T-cell (primary cell): ENCODE results near the gene HAND2. TPM values are rescaled to one million over a fixed set of nuclear protein-coding genes. Genes with fewer than 3 reads are reported as not detected.

Source experiments
- ATAC-seq, 4 experiments: fragments of 200-7000 bp in 3 of 4; fragments of 150-1000 bp in 1 of 4; cut with Tn5 transposase; replicated peaks in 1 of 4; 1 replicate in 3 of 4; 2 replicates in 1 of 4; pipeline ENCODE4 v1.10.0; 2021; ENCODE audit warnings: moderate library complexity in 3 of 4, mild to moderate bottlenecking in 2 of 4, moderate number of reproducible peaks in 1 of 4
- CTCF ChIA-PET, 2 donors: fragments of 300-600 bp; sonication (Branson Sonifier 250); formaldehyde crosslinking; loops; one replicate each; lab custom pipeline; 2022; ENCODE audit warnings: antibody characterized with exemption in 2 of 2; lab: Charles Lee
- POLR2A ChIA-PET, 2 donors: fragments of 300-600 bp; sonication (Branson Sonifier 250); formaldehyde crosslinking; loops; one replicate each; lab custom pipeline; 2022; ENCODE audit warnings: antibody characterized with exemption in 2 of 2; lab: Charles Lee
- DNase-seq, 35 experiments: peaks; one replicate each; pipeline versions ENCODE4 v3.0.0 to v3.0.0-alpha.2; 2013 to 2023
- H3K27ac ChIP-seq: one replicate; pipeline ENCODE4 v1.5.1; 2013; ENCODE audit warnings: low read length
- H3K27me3 ChIP-seq, 2 experiments: replicated peaks in 1 of 2; 1 replicate in 1 of 2; 2 replicates in 1 of 2; pipeline versions ENCODE4 v1.6.1 to v1.7.0; 2013; ENCODE audit warnings: low read length in 1 of 2, mixed read lengths in 1 of 2; ENCODE audit not compliant: control insufficient read depth in 2 of 2, insufficient read depth in 2 of 2; ENCODE audit errors: extremely low read depth in 1 of 2
- H3K36me3 ChIP-seq, 2 donors: 1 replicate in 1 of 2; 2 replicates in 1 of 2; pipeline versions ENCODE4 v1.6.1 to v1.7.0; 2013; ENCODE audit warnings: low read length in 1 of 2; ENCODE audit not compliant: control insufficient read depth in 2 of 2, insufficient read depth in 1 of 2; ENCODE audit errors: extremely low read depth in 1 of 2
- H3K4me1 ChIP-seq, 2 experiments: 1 replicate in 1 of 2; 2 replicates in 1 of 2; pipeline versions ENCODE4 v1.6.1 to v1.7.0; 2013; ENCODE audit warnings: low read length in 2 of 2, mixed read lengths in 1 of 2; ENCODE audit not compliant: insufficient read depth in 2 of 2, control insufficient read depth in 1 of 2; ENCODE audit errors: extremely low read depth in 1 of 2
- H3K4me3 ChIP-seq, 2 donors: 1 replicate in 1 of 2; 2 replicates in 1 of 2; pipeline versions ENCODE4 v1.5.1 to v1.7.0; 2013; ENCODE audit warnings: mild to moderate bottlenecking in 2 of 2, low read length in 1 of 2, moderate library complexity in 1 of 2; ENCODE audit not compliant: control insufficient read depth in 1 of 2; ENCODE audit errors: extremely low read depth in 1 of 2
- H3K9me3 ChIP-seq: 2 replicates; pipeline ENCODE4 v1.7.0; 2013
- H3K27ac Mint-ChIP-seq, 2 donors: one replicate each; pipeline ENCODE4 v1.8.0; 2020 to 2021; ENCODE audit warnings: mild to moderate bottlenecking in 2 of 2, mixed read lengths in 2 of 2
- H3K27me3 Mint-ChIP-seq, 2 donors: one replicate each; pipeline ENCODE4 v1.8.0; 2021 to 2022; ENCODE audit warnings: mixed read lengths in 2 of 2
- H3K36me3 Mint-ChIP-seq: one replicate; pipeline ENCODE4 v1.8.0; 2021; ENCODE audit warnings: mixed read lengths
- H3K4me1 Mint-ChIP-seq, 3 donors: one replicate each; pipeline ENCODE4 v1.8.0; 2020 to 2022; ENCODE audit warnings: mixed read lengths in 3 of 3, mild to moderate bottlenecking in 1 of 3
- H3K4me3 Mint-ChIP-seq, 3 donors: one replicate each; pipeline ENCODE4 v1.8.0; 2020 to 2022; ENCODE audit warnings: mild to moderate bottlenecking in 3 of 3, mixed read lengths in 3 of 3, moderate library complexity in 3 of 3
- H3K9me3 Mint-ChIP-seq, 3 donors: one replicate each; pipeline ENCODE4 v1.8.0; 2020 to 2022; ENCODE audit warnings: mixed read lengths in 3 of 3
- WGBS: methylation state at CpG from one replicate; pipeline ENCODE4 v1.1.5; 2013; ENCODE audit warnings: missing lambda C conversion rate; ENCODE audit not compliant: insufficient coverage; 5-methylcytosine and 5-hydroxymethylcytosine counted together
- total RNA-seq, 35 experiments: library from RNA in 6 of 35; stranded (reverse) in 6 of 35; fragments of 120-200 nt in 1 of 35; gene quantifications; one replicate each; pipeline versions ENCODE4 v1.2.1 to v1.2.4 and lab custom pipeline; 2013 to 2026

HAND2 gene
- total RNA-seq, 5 donors from 2014 or later (not counting 1 experiment from before 2014, with no cell fraction given): not detected

- Mint-ChIP-seq H3K4me3 (no peak overlapping the region), H3K9me3 (peaks cover 0 to 5% (median 4%) of the 10 kb centered on the region in 3 donors), H3K27me3 (peaks cover 77 to 78% of the 10 kb centered on the region in 2 donors), H3K27ac (no peak overlapping the region), H3K36me3 (no peaks in the 10 kb centered on the region), H3K4me1 (peaks cover 14 to 20% (median 17%) of the 10 kb centered on the region in 3 donors)
- Histone ChIP-seq H3K9me3 (no peaks in the 10 kb centered on the region), H3K4me3 (no peak overlapping the region), H3K4me1 (peaks cover 5 to 20% of the 10 kb centered on the region in 2 experiments), H3K27me3 (peaks cover 36 to 59% of the 10 kb centered on the region in 2 experiments), H3K27ac (no peak overlapping the region), H3K36me3 (no peaks in the 10 kb centered on the region)
- ATAC-seq (no peak), DNase-seq (no peak)
- CTCF ChIA-PET: no interaction called here
- POLR2A ChIA-PET: no interaction called here
These were observed 16.4 kb downstream of the HAND2 start for GRCh38 chr4:173513651-173514050.

DNA sequence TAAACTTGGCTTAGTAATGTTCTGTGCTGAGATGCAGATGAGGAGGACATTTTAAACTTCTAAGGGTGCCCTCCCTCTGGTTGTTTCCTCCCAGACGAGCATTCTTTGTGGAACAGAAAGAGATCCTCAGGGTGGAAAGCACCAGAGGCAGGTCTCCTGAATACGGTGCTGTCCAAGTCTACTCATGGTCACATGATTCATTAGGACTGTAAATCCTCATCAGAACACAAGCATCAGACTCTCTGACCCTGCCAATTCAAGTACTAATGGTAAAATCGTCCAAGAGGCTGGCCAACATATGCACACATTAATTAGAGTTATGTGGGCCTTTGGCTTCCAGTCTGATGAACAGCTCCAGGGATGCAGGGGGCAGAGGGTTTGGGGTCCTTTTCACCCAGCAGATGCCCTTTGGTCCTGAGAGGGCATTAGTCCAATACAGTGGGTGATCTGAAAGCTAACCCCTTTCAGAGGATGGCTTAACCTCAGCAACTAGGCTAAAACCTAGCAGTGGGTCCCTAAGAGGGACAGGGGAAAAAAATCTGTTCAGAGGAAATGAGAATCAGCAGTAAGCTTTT lies 18.2 kb downstream of the HAND2 start:
- H3K27ac ChIP-seq: no peak overlapping the region
- Mint-ChIP-seq H3K4me1 (peaks cover 28 to 30% (median 29%) of the 10 kb centered on the region in 3 donors), H3K4me3 (no peak overlapping the region), H3K36me3 (no peaks in the 10 kb centered on the region), H3K27me3 (peaks cover 84% of the 10 kb centered on the region in 2 donors), H3K9me3 (peaks cover 0 to 5% (median 4%) of the 10 kb centered on the region in 3 donors), H3K27ac (no peak overlapping the region)
- no peak for DNase-seq
- no peak for ATAC-seq
- WGBS: 47% methylated on average over 2 of the region's 3 CpGs
- no peaks in the 10 kb centered on the region for H3K9me3 ChIP-seq
- no peak overlapping the region for H3K4me3 ChIP-seq
- ChIA-PET POLR2A (no interaction called here), CTCF (no interaction called here)
- peaks cover 7 to 29% of the 10 kb centered on the region in 2 experiments for H3K4me1 ChIP-seq
- no peaks in the 10 kb centered on the region for H3K36me3 ChIP-seq
- H3K27me3 ChIP-seq: peaks cover 31 to 59% of the 10 kb centered on the region in 2 experiments

- Mint-ChIP-seq H3K27me3 (peaks cover 85% of the 10 kb centered on the region in 2 donors), H3K4me3 (peak overlapping the region; percentile 70 to 79 (median 71)), H3K36me3 (no peaks in the 10 kb centered on the region), H3K4me1 (peaks cover 32 to 39% (median 37%) of the 10 kb centered on the region in 3 donors), H3K27ac (no peak overlapping the region), H3K9me3 (no peaks in the 10 kb centered on the region)
- no peak for DNase-seq
- ChIA-PET POLR2A (interaction anchor here in 1 of 2 donors (0.7 kb wide), 1 partner anchor 218 kb away, joined by 5 read pairs; no protein-coding TSS in a partner anchor), CTCF (interaction anchor here (0.7 to 1.1 kb wide), 3 partner anchors 9 to 93 kb away, joined by 3 read pairs; no protein-coding TSS in a partner anchor)
- Histone ChIP-seq H3K4me3 (peak overlapping the region; percentile 49 to 83), H3K27ac (no peak overlapping the region), H3K4me1 (peaks cover 7 to 38% of the 10 kb centered on the region in 2 experiments), H3K27me3 (peaks cover 30 to 68% of the 10 kb centered on the region in 2 experiments), H3K9me3 (no peaks in the 10 kb centered on the region), H3K36me3 (no peaks in the 10 kb centered on the region)
- WGBS: 7% methylated on average over 54 of the region's 72 CpGs
- peak; percentile 36 to 66 (median 48) for ATAC-seq
These were observed 20.7 kb downstream of the HAND2 start for GRCh38 chr4:173509036-173510001.

DNA sequence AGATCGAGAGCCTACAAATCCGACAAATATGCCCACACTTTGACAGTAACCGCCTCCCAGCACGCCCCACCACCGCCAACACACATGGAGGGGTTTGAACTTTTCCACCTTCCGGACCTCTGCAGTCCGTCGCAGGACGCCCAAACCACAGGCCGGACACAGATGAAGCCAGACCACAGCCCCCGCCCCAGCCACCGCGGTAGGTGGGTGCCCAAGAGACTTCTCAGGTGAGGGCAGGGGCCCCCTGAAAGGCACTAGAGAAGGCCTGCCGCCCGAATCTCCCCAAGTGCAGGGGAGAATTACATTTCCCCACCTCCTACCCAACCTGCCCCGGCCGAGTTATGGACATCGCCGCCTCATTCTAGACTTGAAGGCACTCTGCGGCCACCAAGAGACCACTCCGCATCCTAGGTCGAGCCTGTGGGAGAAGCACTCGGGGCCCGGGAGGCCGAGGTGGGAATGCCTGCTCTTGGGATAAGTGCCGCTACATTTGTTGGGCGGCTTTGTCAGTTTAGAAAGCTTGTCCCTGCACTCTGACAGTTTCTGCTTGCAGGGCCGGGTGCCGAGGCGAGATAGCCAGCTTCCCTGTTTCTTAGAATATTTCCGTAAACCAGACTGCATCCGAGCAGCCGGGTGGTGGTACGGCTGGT lies 21.5 kb downstream of the HAND2 start:
- ATAC-seq: no peak
- peaks cover 32 to 39% (median 37%) of the 10 kb centered on the region in 3 donors for H3K4me1 Mint-ChIP-seq
- peak overlapping the region; percentile 70 to 79 (median 71) for H3K4me3 Mint-ChIP-seq
- no peak for DNase-seq
- POLR2A ChIA-PET: no interaction called here
- no peaks in the 10 kb centered on the region for H3K36me3 Mint-ChIP-seq
- Histone ChIP-seq H3K27ac (no peak overlapping the region), H3K4me3 (peak overlapping the region; percentile 49 to 83), H3K4me1 (peaks cover 7 to 38% of the 10 kb centered on the region in 2 experiments), H3K9me3 (no peaks in the 10 kb centered on the region), H3K27me3 (peaks cover 36 to 75% of the 10 kb centered on the region in 2 experiments), H3K36me3 (no peaks in the 10 kb centered on the region)
- no peaks in the 10 kb centered on the region for H3K9me3 Mint-ChIP-seq
- CTCF ChIA-PET: interaction anchor here (0.6 to 1.1 kb wide), 4 partner anchors 8 to 88 kb away, joined by 3 to 5 read pairs (median 3); no protein-coding TSS in a partner anchor
- H3K27ac Mint-ChIP-seq: peak overlapping the region in 1 of 2 donors; percentile 4
- WGBS: 26% methylated on average over 19 of the region's 34 CpGs
- H3K27me3 Mint-ChIP-seq: peaks cover 86 to 91% of the 10 kb centered on the region in 2 donors

GRCh38 chr4:173507471-173508385 lies 22.3 kb downstream of the HAND2 start:
- H3K27ac ChIP-seq: no peak overlapping the region
- H3K9me3 ChIP-seq: no peaks in the 10 kb centered on the region
- H3K36me3 Mint-ChIP-seq: no peaks in the 10 kb centered on the region
- H3K36me3 ChIP-seq: no peaks in the 10 kb centered on the region
- H3K27me3 Mint-ChIP-seq: peaks cover 86 to 95% of the 10 kb centered on the region in 2 donors
- DNase-seq: no peak
- POLR2A ChIA-PET: no interaction called here
- H3K4me3 Mint-ChIP-seq: peak overlapping the region; percentile 43 to 79 (median 43)
- no peaks in the 10 kb centered on the region for H3K9me3 Mint-ChIP-seq
- CTCF ChIA-PET: interaction anchor here in 1 of 2 donors (0.6 to 1.0 kb wide), 2 partner anchors 13 to 89 kb away, joined by 3 to 5 read pairs; no protein-coding TSS in a partner anchor
- no peak for ATAC-seq
- peak overlapping the region in 1 of 2 donors; percentile 4 for H3K27ac Mint-ChIP-seq
- H3K4me1 Mint-ChIP-seq: peaks cover 32 to 39% (median 37%) of the 10 kb centered on the region in 3 donors
- WGBS: 49% methylated on average over 15 of the region's 27 CpGs
- peaks cover 7 to 38% of the 10 kb centered on the region in 2 experiments for H3K4me1 ChIP-seq
- peaks cover 34 to 82% of the 10 kb centered on the region in 2 experiments for H3K27me3 ChIP-seq
- peak overlapping the region in 1 of 2 donors; percentile 83 for H3K4me3 ChIP-seq
